Naive B cell (primary cell): ENCODE results near the gene BTG3. TPM values are rescaled to one million over a fixed set of nuclear protein-coding genes. Genes with fewer than 3 reads are reported as not detected.

Experiments
- ATAC-seq, 2 donors: fragments of 150-1000 bp; cut with Tn5 transposase; 2 replicates each; pipeline ENCODE4 v1.10.0; 2021; ENCODE audit warnings: low read depth in 2 of 2, mild to moderate bottlenecking in 2 of 2, moderate library complexity in 2 of 2
- DNase-seq: peaks from one replicate; pipeline ENCODE4 v3.0.0; 2022
- H3K27ac Mint-ChIP-seq, 6 donors: one replicate each; pipeline ENCODE4 v1.8.0; 2020 to 2022; ENCODE audit warnings: mild to moderate bottlenecking in 6 of 6, mixed read lengths in 6 of 6, moderate library complexity in 5 of 6, inconsistent platforms in 2 of 6
- H3K27me3 Mint-ChIP-seq, 3 donors: one replicate each; pipeline ENCODE4 v1.8.0; 2021 to 2022; ENCODE audit warnings: mixed read lengths in 3 of 3, mild to moderate bottlenecking in 1 of 3
- H3K36me3 Mint-ChIP-seq, 2 donors: one replicate each; pipeline ENCODE4 v1.8.0; 2020 to 2022; ENCODE audit warnings: mixed read lengths in 2 of 2, inconsistent platforms in 1 of 2, mild to moderate bottlenecking in 1 of 2
- H3K4me1 Mint-ChIP-seq, 3 donors: one replicate each; pipeline ENCODE4 v1.8.0; 2020 to 2022; ENCODE audit warnings: mixed read lengths in 3 of 3, inconsistent platforms in 1 of 3, mild to moderate bottlenecking in 1 of 3, moderate library complexity in 1 of 3
- H3K4me3 Mint-ChIP-seq, 8 donors: one replicate each; pipeline ENCODE4 v1.8.0; 2020 to 2022; ENCODE audit warnings: mild to moderate bottlenecking in 8 of 8, mixed read lengths in 8 of 8, moderate library complexity in 8 of 8, inconsistent platforms in 2 of 8
- H3K9me3 Mint-ChIP-seq, 7 donors: one replicate each; pipeline ENCODE4 v1.8.0; 2020 to 2022; ENCODE audit warnings: mixed read lengths in 7 of 7, mild to moderate bottlenecking in 5 of 7, inconsistent platforms in 2 of 7, moderate library complexity in 1 of 7
- polyA plus RNA-seq, 6 donors: library from polyadenylated mRNA; unstranded; fragments of 300-500 nt; fragmentation: Illumina TruSeq; gene quantifications; one replicate each; pipeline ENCODE4 v1.2.3, GENCODE V29; 2021; ENCODE audit warnings: low read depth in 6 of 6

BTG3 gene
- polyA plus RNA-seq, 6 donors from 2014 or later, result 5.5 to 9.7 (median 7.9) TPM

- peaks cover 0 to under 1% of the 10 kb centered on the region in 2 donors for H3K36me3 Mint-ChIP-seq
- H3K4me1 Mint-ChIP-seq, result peaks cover 10 to 17% (median 16%) of the 10 kb centered on the region in 3 donors
- H3K27ac Mint-ChIP-seq, result peak overlapping the region in 4 of 6 donors; percentile 67 to 86 (median 76)
- H3K27me3 Mint-ChIP-seq, result no peaks in the 10 kb centered on the region
- peak overlapping the region; percentile 81 to 94 (median 86) for H3K4me3 Mint-ChIP-seq
- DNase-seq (peak; percentile 28), ATAC-seq (no peak)
- no peaks in the 10 kb centered on the region for H3K9me3 Mint-ChIP-seq
These were observed 558 bp upstream of the BTG3 start for GRCh38 chr21:17613242-17613676.

- H3K36me3 Mint-ChIP-seq, result peaks cover 0 to 6% of the 10 kb centered on the region in 2 donors
- no peaks in the 10 kb centered on the region for H3K9me3 Mint-ChIP-seq
- H3K27ac Mint-ChIP-seq, result peak overlapping the region; percentile 74 to 98 (median 93)
- H3K4me3 Mint-ChIP-seq, result peak overlapping the region; percentile 88 to 96 (median 91)
- peaks cover 10 to 17% (median 16%) of the 10 kb centered on the region in 3 donors for H3K4me1 Mint-ChIP-seq
- ATAC-seq (peak; percentile 4 to 5), DNase-seq (no peak)
- no peaks in the 10 kb centered on the region for H3K27me3 Mint-ChIP-seq
These were observed 607 bp downstream of the BTG3 start for GRCh38 chr21:17612023-17612564.

GRCh38 chr21:17611414-17612022 lies 1.2 kb downstream of the BTG3 start:
- Mint-ChIP-seq H3K4me1 (peaks cover 10 to 17% (median 16%) of the 10 kb centered on the region in 3 donors), H3K36me3 (peaks cover 0 to 6% of the 10 kb centered on the region in 2 donors), H3K27me3 (no peaks in the 10 kb centered on the region), H3K9me3 (no peaks in the 10 kb centered on the region), H3K27ac (peak overlapping the region; percentile 74 to 98 (median 93)), H3K4me3 (peak overlapping the region; percentile 86 to 96 (median 91))
- DNase-seq (peak; percentile 65), ATAC-seq (peak; percentile 65 to 68)

GRCh38 chr21:17610911-17611310 lies 1.8 kb downstream of the BTG3 start:
- Mint-ChIP-seq H3K27ac (peak overlapping the region in 5 of 6 donors; percentile 81 to 98 (median 93)), H3K36me3 (peaks cover 0 to 6% of the 10 kb centered on the region in 2 donors), H3K4me3 (peak overlapping the region in 7 of 8 donors; percentile 86 to 96 (median 92)), H3K4me1 (peaks cover 10 to 17% (median 16%) of the 10 kb centered on the region in 3 donors), H3K27me3 (no peaks in the 10 kb centered on the region), H3K9me3 (no peaks in the 10 kb centered on the region)
- DNase-seq (no peak), ATAC-seq (no peak)

DNA sequence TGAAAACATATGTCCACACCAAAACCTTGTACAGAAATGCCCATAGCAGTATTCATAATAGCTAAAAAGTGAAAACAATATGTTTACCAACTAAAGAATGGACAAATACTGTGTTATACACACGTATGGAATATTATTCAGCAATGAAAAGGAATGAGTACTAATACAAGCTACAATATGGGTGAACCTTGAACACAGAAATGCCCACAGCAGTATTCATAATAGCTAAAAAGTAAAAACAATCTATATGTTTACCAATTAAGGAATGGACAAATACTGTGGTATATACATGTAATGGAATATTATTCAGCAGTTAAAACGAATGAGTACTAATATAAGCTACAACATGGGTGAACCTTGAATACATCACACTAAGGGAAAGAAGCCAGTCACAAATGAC lies 3.0 kb downstream of the BTG3 start:
- H3K4me1 Mint-ChIP-seq, result peaks cover 10 to 17% (median 16%) of the 10 kb centered on the region in 3 donors
- DNase-seq (no peak), ATAC-seq (no peak)
- peaks cover 0 to 6% of the 10 kb centered on the region in 2 donors for H3K36me3 Mint-ChIP-seq
- no peaks in the 10 kb centered on the region for H3K9me3 Mint-ChIP-seq
- peak overlapping the region in 1 of 6 donors; percentile 12 for H3K27ac Mint-ChIP-seq
- H3K4me3 Mint-ChIP-seq, result peak overlapping the region in 2 of 8 donors; percentile 36 to 86
- H3K27me3 Mint-ChIP-seq, result no peaks in the 10 kb centered on the region

GRCh38 chr21:17607684-17608083 lies 5.0 kb downstream of the BTG3 start:
- Mint-ChIP-seq H3K4me1 (peaks cover 10 to 12% (median 12%) of the 10 kb centered on the region in 3 donors), H3K4me3 (no peak overlapping the region), H3K36me3 (peaks cover 10 to 19% of the 10 kb centered on the region in 2 donors), H3K9me3 (no peaks in the 10 kb centered on the region), H3K27ac (no peak overlapping the region), H3K27me3 (no peaks in the 10 kb centered on the region)
- ATAC-seq (no peak), DNase-seq (no peak)

GRCh38 chr21:17602874-17603273 lies 9.8 kb downstream of the BTG3 start:
- no peak for DNase-seq
- no peak for ATAC-seq
- H3K36me3 Mint-ChIP-seq, result peaks cover 10 to 26% of the 10 kb centered on the region in 2 donors
- no peaks in the 10 kb centered on the region for H3K27me3 Mint-ChIP-seq
- H3K9me3 Mint-ChIP-seq, result no peaks in the 10 kb centered on the region
- no peak overlapping the region for H3K4me3 Mint-ChIP-seq
- H3K27ac Mint-ChIP-seq, result no peak overlapping the region
- peaks cover 0 to 6% (median 0%) of the 10 kb centered on the region in 3 donors for H3K4me1 Mint-ChIP-seq

GRCh38 chr21:17598437-17598836 lies 14.3 kb downstream of the BTG3 start:
- Mint-ChIP-seq H3K4me3 (no peak overlapping the region), H3K27me3 (no peaks in the 10 kb centered on the region), H3K36me3 (peaks cover 14 to 27% of the 10 kb centered on the region in 2 donors), H3K4me1 (peaks cover 0 to 6% (median 0%) of the 10 kb centered on the region in 3 donors), H3K27ac (no peak overlapping the region), H3K9me3 (no peaks in the 10 kb centered on the region)
- no peak for DNase-seq
- peak in 1 of 2 donors; percentile 37 for ATAC-seq

- Mint-ChIP-seq H3K27me3 (no peaks in the 10 kb centered on the region), H3K36me3 (peaks cover 9 to 25% of the 10 kb centered on the region in 2 donors), H3K4me3 (no peak overlapping the region), H3K27ac (peak overlapping the region in 1 of 6 donors; percentile 21), H3K9me3 (no peaks in the 10 kb centered on the region), H3K4me1 (peaks cover 0 to 6% (median 0%) of the 10 kb centered on the region in 3 donors)
- no peak for DNase-seq
- no peak for ATAC-seq
These were observed 15.0 kb downstream of the BTG3 start for GRCh38 chr21:17597680-17598079.

- H3K4me3 Mint-ChIP-seq, result no peak overlapping the region
- no peak overlapping the region for H3K27ac Mint-ChIP-seq
- peaks cover 0 to 2% (median 0%) of the 10 kb centered on the region in 7 donors for H3K9me3 Mint-ChIP-seq
- DNase-seq (no peak), ATAC-seq (no peak)
- no peaks in the 10 kb centered on the region for H3K27me3 Mint-ChIP-seq
- no peaks in the 10 kb centered on the region for H3K4me1 Mint-ChIP-seq
- H3K36me3 Mint-ChIP-seq, result peaks cover 9 to 24% of the 10 kb centered on the region in 2 donors
These were observed 22.3 kb downstream of the BTG3 start for GRCh38 chr21:17590430-17590829.

DNA sequence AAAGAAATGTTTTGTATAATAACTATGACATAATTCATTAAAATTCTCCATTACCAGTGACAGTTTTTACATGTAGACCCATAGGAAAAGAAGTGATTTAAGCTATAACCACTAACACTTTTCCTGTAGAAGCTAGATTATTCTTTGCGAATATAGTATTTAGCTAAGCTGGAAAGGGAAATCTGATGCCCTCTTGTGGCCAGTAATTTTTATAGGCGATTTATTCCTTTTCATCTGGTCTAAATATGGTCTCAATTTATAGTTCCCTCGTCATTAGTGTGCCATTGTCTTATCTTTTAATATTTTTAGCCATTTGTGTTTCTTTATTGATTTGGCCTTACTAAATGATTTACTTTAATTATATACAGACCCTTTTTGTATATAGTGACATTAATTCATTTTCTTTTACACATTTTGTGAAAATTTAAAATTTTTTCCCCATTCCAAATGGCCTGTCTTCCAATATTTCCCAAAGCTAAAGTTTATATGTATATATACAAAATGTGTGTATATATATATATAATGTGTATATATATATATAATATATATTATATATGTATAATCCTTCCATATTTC lies 26.7 kb downstream of the BTG3 start:
- peaks cover 0 to 2% (median 0%) of the 10 kb centered on the region in 7 donors for H3K9me3 Mint-ChIP-seq
- no peak overlapping the region for H3K4me3 Mint-ChIP-seq
- no peak for ATAC-seq
- H3K4me1 Mint-ChIP-seq, result no peaks in the 10 kb centered on the region
- H3K27me3 Mint-ChIP-seq, result peaks cover 0 to 10% (median 5%) of the 10 kb centered on the region in 3 donors
- peak; percentile 3 for DNase-seq
- H3K36me3 Mint-ChIP-seq, result no peaks in the 10 kb centered on the region
- H3K27ac Mint-ChIP-seq, result no peak overlapping the region

DNA sequence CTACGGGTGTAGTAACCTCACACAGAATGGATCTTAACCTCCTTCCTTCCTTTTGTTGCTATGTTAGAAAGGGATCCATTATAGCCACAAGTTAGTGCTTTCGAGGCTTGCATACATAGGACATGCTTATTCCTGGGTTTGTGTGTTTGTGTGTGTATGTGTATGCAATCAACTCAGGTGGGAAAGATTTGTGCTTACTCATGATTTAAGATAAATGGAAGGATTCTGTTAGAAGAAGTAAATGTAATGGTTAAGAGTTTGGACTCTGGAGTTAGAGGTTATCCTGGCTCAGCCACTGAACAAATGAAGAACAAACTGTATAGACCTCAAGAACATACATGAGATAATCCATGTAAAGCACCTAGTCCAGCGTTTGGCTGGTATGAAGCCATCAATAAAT lies 28.8 kb downstream of the BTG3 start:
- Mint-ChIP-seq H3K4me1 (no peaks in the 10 kb centered on the region), H3K4me3 (no peak overlapping the region), H3K27me3 (peaks cover 4 to 10% (median 5%) of the 10 kb centered on the region in 3 donors), H3K9me3 (peaks cover 0 to 2% (median 0%) of the 10 kb centered on the region in 7 donors), H3K36me3 (no peaks in the 10 kb centered on the region), H3K27ac (no peak overlapping the region)
- DNase-seq (no peak), ATAC-seq (no peak)

DNA sequence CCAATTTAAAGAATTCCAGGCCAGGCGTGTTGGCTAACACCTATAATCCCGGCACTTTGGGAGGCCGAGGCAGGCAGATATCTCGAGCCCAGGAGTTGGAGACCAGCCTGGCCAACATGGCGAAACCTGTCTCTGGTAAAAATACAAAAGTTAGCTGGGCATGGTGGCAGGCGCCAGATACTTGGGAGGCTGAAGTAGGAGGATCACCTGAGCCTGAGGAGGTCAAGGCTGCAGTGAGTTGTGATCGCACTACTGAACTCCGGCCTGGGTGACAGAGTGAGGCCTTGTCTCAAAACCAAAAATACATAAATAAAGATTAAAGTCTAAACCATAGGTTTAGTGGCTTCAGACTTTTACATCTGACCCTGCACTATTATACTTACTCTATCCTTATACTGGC lies 32.4 kb downstream of the BTG3 start:
- Mint-ChIP-seq H3K9me3 (no peaks in the 10 kb centered on the region), H3K4me3 (no peak overlapping the region), H3K27ac (no peak overlapping the region), H3K4me1 (no peaks in the 10 kb centered on the region), H3K27me3 (peaks cover 5 to 10% (median 8%) of the 10 kb centered on the region in 3 donors), H3K36me3 (no peaks in the 10 kb centered on the region)
- no peak for ATAC-seq
- no peak for DNase-seq

GRCh38 chr21:17578876-17579275 lies 33.8 kb downstream of the BTG3 start:
- DNase-seq (no peak), ATAC-seq (no peak)
- H3K36me3 Mint-ChIP-seq, result no peaks in the 10 kb centered on the region
- H3K4me1 Mint-ChIP-seq, result no peaks in the 10 kb centered on the region
- no peaks in the 10 kb centered on the region for H3K9me3 Mint-ChIP-seq
- H3K4me3 Mint-ChIP-seq, result no peak overlapping the region
- H3K27me3 Mint-ChIP-seq, result peaks cover 7 to 18% (median 11%) of the 10 kb centered on the region in 3 donors
- no peak overlapping the region for H3K27ac Mint-ChIP-seq
